ENCODE results near the gene CSNK1G2. TPM values are rescaled to one million over a fixed set of nuclear protein-coding genes. Genes with fewer than 3 reads are reported as not detected.

CSNK1G2 gene
- total and polyA plus RNA-seq, 2 donors (not counting 1 experiment from before 2014, with no cell fraction given) = 154 to 288 TPM

DNA sequence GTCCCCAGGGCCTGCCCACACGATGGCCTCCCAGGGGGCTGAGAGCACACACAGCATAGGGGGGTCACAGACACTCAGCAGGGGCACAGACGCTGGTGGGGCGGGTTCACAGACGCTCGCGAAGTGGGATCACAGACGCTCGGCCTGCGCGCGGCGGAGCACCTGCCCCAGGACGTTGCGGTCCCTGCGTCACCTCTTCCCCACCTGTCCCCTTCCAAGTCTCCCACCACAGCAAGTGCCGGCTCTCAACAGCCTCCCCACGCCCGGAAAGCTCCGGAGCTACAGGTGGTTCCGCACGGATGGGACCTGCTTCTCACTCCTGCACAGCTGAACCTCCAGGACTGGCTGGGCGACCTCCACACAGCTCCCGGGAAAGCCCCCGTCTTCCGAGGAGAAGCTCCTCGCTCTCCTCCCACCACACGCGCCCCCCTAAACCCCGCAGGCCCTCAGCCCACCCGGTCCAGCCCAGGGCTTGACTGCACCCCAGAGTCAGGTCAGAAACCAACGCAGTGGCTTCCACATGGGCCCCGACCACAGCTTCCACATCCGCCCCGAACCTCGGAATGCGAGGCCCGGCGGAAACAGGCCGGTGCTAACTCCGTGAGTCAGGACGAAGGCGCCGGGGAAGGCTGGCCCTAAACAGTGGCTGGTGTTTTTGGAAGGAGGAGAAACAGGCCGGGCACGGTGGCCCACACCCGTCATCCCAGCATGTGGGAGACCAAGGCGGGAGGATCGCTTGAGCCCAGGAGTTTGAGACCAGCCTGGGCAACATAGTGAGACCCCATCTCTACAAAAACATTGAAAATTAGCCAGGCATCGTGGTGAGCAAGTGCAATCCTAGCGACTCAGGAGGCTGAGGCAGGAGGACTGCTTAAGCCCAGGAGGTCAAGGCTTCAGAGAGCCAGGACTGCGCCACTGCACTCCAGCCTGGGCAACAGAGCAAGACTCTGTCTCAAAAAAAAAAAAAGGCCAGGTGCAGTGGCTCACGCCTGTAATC, 58.0 kb downstream of the CSNK1G2 start:
- no peak overlapping the region for H2AFZ ChIP-seq (ENCODE audit: insufficient read depth, low read depth, low read length, poor library complexity, severe bottlenecking)
- Mint-ChIP-seq H3K9me3 (ENCODE audit: insufficient read depth) (no peaks in the 10 kb centered on the region), H3K27me3 (no peaks in the 10 kb centered on the region), H3K27ac (no peak overlapping the region), H3K4me3 (no peak overlapping the region), H3K4me1 (peaks cover 10% of the 10 kb centered on the region)
- H3K4me3 ChIP-seq (ENCODE audit: control extremely low read depth in 1 of 5, extremely low read depth in 1 of 5, insufficient read depth in 1 of 5, low read depth in 2 of 5, low read length in 4 of 5) = no peak overlapping the region
- no peak for TF ChIP-seq EZH2 (IDR thresholded peaks at IDR 0.05; ENCODE audit: borderline replicate concordance, insufficient read depth, low read depth, low read length, poor library complexity, severe bottlenecking)
- TF ChIP-seq, protein P1, sequence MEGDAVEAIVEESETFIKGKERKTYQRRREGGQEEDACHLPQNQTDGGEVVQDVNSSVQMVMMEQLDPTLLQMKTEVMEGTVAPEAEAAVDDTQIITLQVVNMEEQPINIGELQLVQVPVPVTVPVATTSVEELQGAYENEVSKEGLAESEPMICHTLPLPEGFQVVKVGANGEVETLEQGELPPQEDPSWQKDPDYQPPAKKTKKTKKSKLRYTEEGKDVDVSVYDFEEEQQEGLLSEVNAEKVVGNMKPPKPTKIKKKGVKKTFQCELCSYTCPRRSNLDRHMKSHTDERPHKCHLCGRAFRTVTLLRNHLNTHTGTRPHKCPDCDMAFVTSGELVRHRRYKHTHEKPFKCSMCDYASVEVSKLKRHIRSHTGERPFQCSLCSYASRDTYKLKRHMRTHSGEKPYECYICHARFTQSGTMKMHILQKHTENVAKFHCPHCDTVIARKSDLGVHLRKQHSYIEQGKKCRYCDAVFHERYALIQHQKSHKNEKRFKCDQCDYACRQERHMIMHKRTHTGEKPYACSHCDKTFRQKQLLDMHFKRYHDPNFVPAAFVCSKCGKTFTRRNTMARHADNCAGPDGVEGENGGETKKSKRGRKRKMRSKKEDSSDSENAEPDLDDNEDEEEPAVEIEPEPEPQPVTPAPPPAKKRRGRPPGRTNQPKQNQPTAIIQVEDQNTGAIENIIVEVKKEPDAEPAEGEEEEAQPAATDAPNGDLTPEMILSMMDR (IDR thresholded peaks at IDR 0.05) = no peak
- WGBS (ENCODE audit: insufficient coverage) = 85% methylated on average over 40 of the region's 52 CpGs
- no peaks in the 10 kb centered on the region for H3K27me3 ChIP-seq (replicated peaks in 1 of 4; ENCODE audit: control extremely low read depth in 1 of 4, control insufficient read depth in 3 of 4, insufficient read depth in 4 of 4, low read length in 3 of 4)
- POLR2A ChIA-PET = interaction anchor here (0.5 to 0.7 kb wide), 2 partner anchors 32 to 60 kb away, joined by 3 to 4 read pairs; no protein-coding TSS in a partner anchor
- peaks cover 27% of the 10 kb centered on the region for H4K20me1 ChIP-seq (ENCODE audit: control insufficient read depth, insufficient read depth, low read length, poor library complexity, severe bottlenecking)
- no peak overlapping the region for H3K9ac ChIP-seq (ENCODE audit: low read length)
- H3K27ac ChIP-seq (ENCODE audit: low read length in 2 of 2) = no peak overlapping the region
- DNase-seq (no peak), ATAC-seq (ENCODE audit: low read depth) (no peak)
- H3K4me2 ChIP-seq (replicated peaks; ENCODE audit: low read depth, low read length, poor library complexity, severe bottlenecking) = no peak overlapping the region
- peaks cover 26% of the 10 kb centered on the region for H3K79me2 ChIP-seq (ENCODE audit: control insufficient read depth, insufficient read depth, low read length)
- no peaks in the 10 kb centered on the region for H3K4me1 ChIP-seq (ENCODE audit: control insufficient read depth in 2 of 2, insufficient read depth in 2 of 2, low read length in 2 of 2)
- peaks cover 0 to 28% of the 10 kb centered on the region in 2 experiments for H3K36me3 ChIP-seq (replicated peaks in 1 of 2; ENCODE audit: control extremely low read depth in 1 of 2, control insufficient read depth in 1 of 2, extremely low read depth in 1 of 2, insufficient read depth in 2 of 2, low read length in 1 of 2)
- CTCF ChIA-PET = interaction anchor here (0.7 kb wide), 1 partner anchor 481 kb away, joined by 4 read pairs; no protein-coding TSS in a partner anchor
- intact Hi-C loops (cut with micrococcal nuclease) = no loop called here
- H3K9me3 ChIP-seq (ENCODE audit: control extremely low read depth in 1 of 3, control insufficient read depth in 2 of 3, insufficient read depth in 1 of 3, low read length in 2 of 3) = no peaks in the 10 kb centered on the region
